H1 (cell line): ENCODE results near the gene MBD5. TPM values are rescaled to one million over a fixed set of nuclear protein-coding genes. Genes with fewer than 3 reads are reported as not detected.

ENCODE experiments used
- CTCF ChIA-PET: fragments of 300-600 bp; sonication (Branson Sonifier 250); formaldehyde crosslinking; loops from one replicate; lab custom pipeline; 2021; ENCODE audit not compliant: partially characterized antibody; lab: Charles Lee
- POLR2A ChIA-PET: fragments of 300-600 bp; sonication (Branson Sonifier 250); formaldehyde crosslinking; loops from one replicate; lab custom pipeline; 2021; ENCODE audit warnings: inconsistent platforms; ENCODE audit not compliant: partially characterized antibody; lab: Charles Lee
- DNase-seq, 2 experiments: peaks; one replicate each; pipeline versions ENCODE4 v3.0.0 to v3.0.0-alpha.2; 2010 to 2022; ENCODE audit warnings: low spot score in 2 of 2, low read depth in 1 of 2, mixed read lengths in 1 of 2
- FAIRE-seq: peaks from 2 replicates; lab custom pipeline; 2011; peaks lifted over from hg19 to GRCh38; lab: Jason Lieb, UNC
- H2AFZ ChIP-seq: 2 replicates; pipeline ENCODE4 v1.8.1; 2012; ENCODE audit warnings: low read length, inconsistent platforms
- H2AK5ac ChIP-seq: 2 replicates; pipeline ENCODE4 v1.6.1; 2013; ENCODE audit warnings: low read depth, low read length
- H2BK120ac ChIP-seq: replicated peaks from 2 replicates; pipeline ENCODE3; 2013; ENCODE audit warnings: low read depth, low read length, inconsistent platforms
- H2BK12ac ChIP-seq: 2 replicates; pipeline ENCODE4 v1.6.1; 2013; ENCODE audit warnings: low read depth, low read length
- H2BK15ac ChIP-seq: 2 replicates; pipeline ENCODE4 v1.6.1; 2013; ENCODE audit warnings: low read length
- H2BK20ac ChIP-seq: 2 replicates; pipeline ENCODE4 v1.6.1; 2013; ENCODE audit warnings: low read length
- H2BK5ac ChIP-seq: 2 replicates; pipeline ENCODE4 v1.6.1; 2013; ENCODE audit warnings: low read depth, low read length
- H3K14ac ChIP-seq: 2 replicates; pipeline ENCODE4 v1.6.1; 2013; ENCODE audit warnings: inconsistent platforms; ENCODE audit not compliant: insufficient read length
- H3K18ac ChIP-seq: 2 replicates; pipeline ENCODE4 v1.6.1; 2013; ENCODE audit warnings: low read length; ENCODE audit errors: extremely low read depth
- H3K23ac ChIP-seq: 2 replicates; pipeline ENCODE4 v1.6.1; 2013; ENCODE audit warnings: inconsistent platforms; ENCODE audit not compliant: insufficient read length
- H3K23me2 ChIP-seq: 2 replicates; pipeline ENCODE4 v1.6.1; 2013; ENCODE audit warnings: low read depth, low read length
- H3K27ac ChIP-seq: 2 replicates; pipeline ENCODE4 v1.6.1; 2011; ENCODE audit warnings: low read depth, low read length, inconsistent platforms
- H3K27me3 ChIP-seq, 4 experiments: replicated peaks in 1 of 4; 1 replicate in 1 of 4; 2 replicates in 3 of 4; pipeline versions ENCODE4 v1.6.1 to v1.8.1; 2011 to 2013; ENCODE audit warnings: low read length in 3 of 4, mild to moderate bottlenecking in 3 of 4, inconsistent platforms in 2 of 4, mixed read lengths in 2 of 4, moderate library complexity in 1 of 4; ENCODE audit not compliant: control insufficient read depth in 3 of 4, insufficient read depth in 3 of 4; ENCODE audit errors: extremely low read depth in 1 of 4
- H3K36me3 ChIP-seq, 4 experiments: 2 replicates each; pipeline versions ENCODE4 v1.6.1 to v1.8.1; 2011 to 2013; ENCODE audit warnings: mild to moderate bottlenecking in 4 of 4, low read length in 3 of 4, moderate library complexity in 2 of 4, control low read depth in 1 of 4, inconsistent platforms in 1 of 4; ENCODE audit not compliant: insufficient read depth in 4 of 4, control insufficient read depth in 2 of 4
- H3K4ac ChIP-seq: replicated peaks from 2 replicates; pipeline ENCODE3; 2013; ENCODE audit warnings: low read length, low read depth, mixed read lengths, inconsistent platforms; ENCODE audit not compliant: insufficient read length
- H3K4me1 ChIP-seq, 4 experiments: replicated peaks in 1 of 4; 1 replicate in 1 of 4; 2 replicates in 3 of 4; pipeline versions ENCODE4 v1.6.1 to v1.8.1; 2011 to 2013; ENCODE audit warnings: low read length in 3 of 4, inconsistent platforms in 2 of 4, mixed read lengths in 1 of 4; ENCODE audit not compliant: insufficient read depth in 4 of 4, control insufficient read depth in 3 of 4
- H3K4me2 ChIP-seq, 2 experiments: 2 replicates each; pipeline versions ENCODE4 v1.6.1 to v1.8.1; 2011 to 2013; ENCODE audit warnings: low read depth in 2 of 2, low read length in 2 of 2, control low read depth in 1 of 2, inconsistent platforms in 1 of 2, mild to moderate bottlenecking in 1 of 2; ENCODE audit not compliant: insufficient read depth in 1 of 2
- H3K4me3 ChIP-seq, 4 experiments: fragments of 200-600, 300-600 bp in 1 of 4; sonication (generic), shearing (Covaris generic), sonication (Bioruptor Twin) in 1 of 4; 2 replicates each; pipeline versions ENCODE4 v1.5.1 to v1.8.1; 2011 to 2016; ENCODE audit warnings: low read length in 4 of 4, low read depth in 3 of 4, control low read depth in 2 of 4, inconsistent platforms in 2 of 4, mild to moderate bottlenecking in 2 of 4, mixed read lengths in 1 of 4, moderate library complexity in 1 of 4; ENCODE audit not compliant: insufficient read depth in 2 of 4; ENCODE audit errors: extremely low read depth in 1 of 4
- H3K56ac ChIP-seq: replicated peaks from 2 replicates; pipeline ENCODE3; 2013; ENCODE audit warnings: low read depth, mild to moderate bottlenecking, mixed read lengths, low read length, inconsistent platforms; ENCODE audit not compliant: insufficient read length
- H3K79me1 ChIP-seq: 2 replicates; pipeline ENCODE4 v1.6.1; 2013; ENCODE audit warnings: low read depth, low read length, control low read depth
- H3K79me2 ChIP-seq, 2 experiments: 2 replicates each; pipeline versions ENCODE4 v1.6.1 to v1.8.1; 2012 to 2013; ENCODE audit warnings: low read length in 2 of 2, mild to moderate bottlenecking in 2 of 2, inconsistent platforms in 1 of 2; ENCODE audit not compliant: insufficient read depth in 2 of 2, control insufficient read depth in 1 of 2
- H3K9ac ChIP-seq, 4 experiments: replicated peaks in 1 of 4; 1 replicate in 1 of 4; 2 replicates in 3 of 4; pipeline versions ENCODE4 v1.6.1 to v1.8.1; 2011 to 2013; ENCODE audit warnings: low read depth in 3 of 4, low read length in 3 of 4, control low read depth in 2 of 4, mild to moderate bottlenecking in 2 of 4, moderate library complexity in 2 of 4, inconsistent platforms in 1 of 4; ENCODE audit errors: extremely low read depth in 1 of 4
- H3K9me3 ChIP-seq, 2 experiments: 2 replicates each; pipeline versions ENCODE4 v1.6.1 to v1.8.1; 2012 to 2013; ENCODE audit warnings: mild to moderate bottlenecking in 2 of 2, moderate library complexity in 2 of 2, control low read depth in 1 of 2, inconsistent platforms in 1 of 2, low read depth in 1 of 2, low read length in 1 of 2, mixed read lengths in 1 of 2; ENCODE audit not compliant: insufficient read depth in 2 of 2
- H4K20me1 ChIP-seq, 2 experiments: replicated peaks in 1 of 2; 2 replicates each; pipeline versions ENCODE3 to v1.8.1; 2011 to 2013; ENCODE audit warnings: inconsistent platforms in 2 of 2, low read length in 2 of 2, mild to moderate bottlenecking in 1 of 2; ENCODE audit not compliant: insufficient read depth in 2 of 2, control insufficient read depth in 1 of 2
- H4K5ac ChIP-seq: 2 replicates; pipeline ENCODE4 v1.6.1; 2013; ENCODE audit warnings: low read length, low read depth, mixed read lengths, inconsistent platforms; ENCODE audit not compliant: insufficient read length
- H4K8ac ChIP-seq: 2 replicates; pipeline ENCODE4 v1.8.0; 2013; ENCODE audit warnings: mild to moderate bottlenecking, moderate library complexity, low read length, inconsistent platforms; ENCODE audit not compliant: insufficient read depth; ENCODE audit errors: extremely low read depth
- H4K91ac ChIP-seq: replicated peaks from 2 replicates; pipeline ENCODE3; 2013; ENCODE audit warnings: low read length, mixed read lengths, inconsistent platforms; ENCODE audit not compliant: insufficient read length
- ATF2 ChIP-seq: IDR thresholded peaks from 2 replicates; pipeline ENCODE4 v1.6.1; 2012; ENCODE audit warnings: low read length, inconsistent platforms
- EGR1 ChIP-seq: IDR thresholded peaks from 2 replicates; pipeline ENCODE4 v1.6.1; 2011; ENCODE audit warnings: low read depth, low read length, borderline replicate concordance
- SP1 ChIP-seq: IDR thresholded peaks from 2 replicates; pipeline ENCODE4 v1.6.1; 2011; ENCODE audit warnings: low read depth, low read length
- WGBS, 2 experiments: shearing (Covaris generic) in 1 of 2; methylation state at CpG; one replicate each; pipeline versions ENCODE4 v1.1.6 to v1.1.7; 2013 to 2015; ENCODE audit warnings: low lambda C conversion rate in 2 of 2, mixed read lengths in 2 of 2, inconsistent platforms in 1 of 2, low coverage in 1 of 2, missing lambda C conversion rate in 1 of 2; ENCODE audit not compliant: insufficient replicate concordance in 2 of 2, insufficient coverage in 1 of 2, insufficient read length in 1 of 2; ENCODE audit errors: extremely low coverage in 1 of 2, missing lambda C conversion rate in 1 of 2; 5-methylcytosine and 5-hydroxymethylcytosine counted together
- polyA plus RNA-seq, 7 experiments: library from polyadenylated mRNA; depleted of rRNA in 3 of 7; stranded (reverse) in 5 of 7; unstranded in 2 of 7; fragments of >200 nt in 5 of 7; fragments of 200-250 nt in 2 of 7; gene quantifications; 1 replicate in 5 of 7; 2 replicates in 1 of 7; 4 replicates in 1 of 7; pipeline versions ENCODE4 v1.2.1 to v1.2.3, GENCODE V29; 2011 to 2013; ENCODE audit warnings: missing spikeins in 2 of 7, mixed read lengths in 2 of 7
- total RNA-seq: library from RNA; stranded (reverse); fragmentation: NEBNext Ultra II Directional; extraction: Animal tissue kit (Norgen Biotek cat#: 25700); gene quantifications from 2 replicates; pipeline ENCODE4 v1.2.1, GENCODE V29; 2021

The MBD5 gene
- total and polyA plus RNA-seq, 2 of the 8 experiments (the other 6 are each of a cell fraction or from before 2014, with no cell fraction given), result 9.7 to 29.4 TPM

- no peak overlapping the region for H2BK15ac ChIP-seq
- no peak overlapping the region for H2BK12ac ChIP-seq
- H2BK120ac ChIP-seq, result no peak overlapping the region
- H2BK5ac ChIP-seq, result no peak overlapping the region
- POLR2A ChIA-PET, result no interaction called here
- CTCF ChIA-PET, result no interaction called here
- no peaks in the 10 kb centered on the region for H3K79me2 ChIP-seq
- H3K27ac ChIP-seq, result no peak overlapping the region
- no peak overlapping the region for H3K23ac ChIP-seq
- H3K14ac ChIP-seq, result no peak overlapping the region
- H3K4me3 ChIP-seq, result no peak overlapping the region
- no peak overlapping the region for H4K91ac ChIP-seq
- TF ChIP-seq SP1 (no peak), ATF2 (no peak), EGR1 (no peak)
- TF ChIP-seq, all 59 proteins: peak for 0
- H3K4ac ChIP-seq, result no peak overlapping the region
- H4K20me1 ChIP-seq, result no peaks in the 10 kb centered on the region
- peaks cover 0 to 5% of the 10 kb centered on the region in 2 experiments; a peak in 1 of 4 replicates for H3K9me3 ChIP-seq
- H4K8ac ChIP-seq, result no peak overlapping the region
- H3K56ac ChIP-seq, result no peak overlapping the region
- H3K27me3 ChIP-seq, result no peaks in the 10 kb centered on the region
- 89% methylated on average over 4 of the region's 4 CpGs; no CpG with 5 or more reads in 1 of the 2 experiments for WGBS, 2 experiments
- H3K4me1 ChIP-seq, result no peaks in the 10 kb centered on the region
- FAIRE-seq (no peak), DNase-seq (no peak)
- 0 out of 2 replicates have a peak, but pooled peaks cover 2% of the 10 kb centered on the region for H3K23me2 ChIP-seq
- H3K18ac ChIP-seq, result no peak overlapping the region
- H3K4me2 ChIP-seq, result no peak overlapping the region
- no peak overlapping the region for H4K5ac ChIP-seq
- no peak overlapping the region for H3K9ac ChIP-seq
- H2BK20ac ChIP-seq, result no peak overlapping the region
- no peak overlapping the region for H2AK5ac ChIP-seq
- H3K79me1 ChIP-seq, result no peaks in the 10 kb centered on the region
- H3K36me3 ChIP-seq, result peaks cover 0 to 3% (median 0%) of the 10 kb centered on the region in 4 experiments; a peak in 1 of 8 replicates
- no peak overlapping the region for H2AFZ ChIP-seq
Observed at GRCh38 chr2:148342086-148342485, 321.2 kb downstream of the MBD5 start.
